Bone marrow (tissue), 2 donors: ENCODE measurements around the gene AKIRIN1.
"Not testable (repeated sequence)": the region's sequence is repeated elsewhere in the genome, so short reads cannot be mapped to it uniquely, and the experiment has no call there.

Source experiments
- DNase-seq, 2 donors: peaks; one replicate each; lab custom pipeline; 2025; lab: John Stamatoyannopoulos, UW

The AKIRIN1 gene

DNA sequence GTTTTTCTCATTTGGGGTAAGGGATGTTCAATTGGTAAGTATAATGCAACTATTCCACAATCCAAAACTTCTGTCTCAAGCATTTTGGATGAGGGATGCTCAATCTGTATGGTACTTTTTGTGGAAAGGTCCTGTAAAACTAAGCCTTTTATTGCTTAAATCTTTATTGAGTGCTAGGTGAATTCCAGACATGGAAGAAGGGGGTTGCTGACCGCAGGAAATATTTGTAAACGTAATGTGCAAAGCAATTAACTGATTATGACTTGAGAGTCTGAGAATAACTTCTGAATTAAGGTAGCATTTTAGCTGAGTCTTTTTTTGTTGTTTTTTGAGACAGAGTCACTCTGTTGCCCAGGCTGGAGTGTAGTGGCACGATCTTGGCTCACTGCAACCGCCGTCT lies 3.1 kb downstream of the AKIRIN1 start:
- DNase-seq, result no peak

DNA sequence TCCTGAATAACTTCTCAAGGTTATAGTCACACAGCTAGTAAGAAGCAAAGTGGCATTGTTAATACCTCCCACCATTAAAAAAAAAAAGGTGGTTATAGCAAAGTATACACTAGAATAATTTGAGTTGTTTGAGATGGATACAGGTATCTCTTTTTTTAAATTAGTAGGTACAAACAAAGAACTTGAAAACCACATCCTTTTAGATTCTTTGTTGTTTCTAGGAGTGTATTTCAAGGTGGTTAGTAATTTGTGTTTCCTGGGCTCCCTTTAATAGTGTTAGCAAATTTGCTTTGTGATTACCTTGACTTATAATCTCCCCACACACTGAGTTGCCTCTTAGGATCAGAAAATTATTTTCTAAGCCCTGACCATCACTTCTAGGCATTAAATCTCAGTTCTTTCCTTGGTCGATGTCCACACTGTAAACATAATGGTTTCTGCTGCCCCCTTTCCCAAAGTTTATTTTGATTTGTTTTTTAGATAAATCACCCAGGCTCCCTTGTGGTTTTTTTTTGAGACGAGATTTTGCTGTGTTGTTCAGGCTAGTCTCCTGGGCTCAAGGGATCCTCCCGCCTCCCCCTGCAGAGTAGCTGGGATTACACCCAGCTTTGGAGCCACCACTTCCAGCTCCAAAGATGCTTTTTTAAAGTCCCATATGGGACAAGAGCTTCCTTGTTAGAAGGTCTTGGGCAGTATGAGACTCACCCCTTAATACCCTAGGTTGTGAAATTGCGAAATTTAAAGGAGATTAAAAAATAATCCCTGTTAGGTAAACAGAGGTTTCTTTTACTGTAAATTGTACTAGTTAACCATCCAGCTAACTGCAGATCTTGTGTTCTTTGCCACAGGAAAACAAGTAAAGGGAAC lies 6.2 kb downstream of the AKIRIN1 start:
- no peak for DNase-seq

DNA sequence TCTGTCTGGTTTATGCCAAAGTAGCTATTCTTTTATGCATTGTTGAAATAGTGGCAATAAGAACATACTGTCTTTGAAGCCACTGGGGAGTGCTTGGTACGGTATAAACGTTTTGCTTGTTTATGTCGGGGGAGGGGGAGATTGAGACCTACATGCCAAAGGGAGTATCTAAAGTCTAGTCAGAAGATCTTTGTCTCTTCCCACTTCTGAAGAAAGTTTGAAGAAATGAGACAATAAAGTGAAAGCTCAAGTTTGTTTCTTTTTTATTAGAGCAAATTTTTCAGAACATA lies 6.8 kb downstream of the AKIRIN1 start:
- no peak for DNase-seq

DNA sequence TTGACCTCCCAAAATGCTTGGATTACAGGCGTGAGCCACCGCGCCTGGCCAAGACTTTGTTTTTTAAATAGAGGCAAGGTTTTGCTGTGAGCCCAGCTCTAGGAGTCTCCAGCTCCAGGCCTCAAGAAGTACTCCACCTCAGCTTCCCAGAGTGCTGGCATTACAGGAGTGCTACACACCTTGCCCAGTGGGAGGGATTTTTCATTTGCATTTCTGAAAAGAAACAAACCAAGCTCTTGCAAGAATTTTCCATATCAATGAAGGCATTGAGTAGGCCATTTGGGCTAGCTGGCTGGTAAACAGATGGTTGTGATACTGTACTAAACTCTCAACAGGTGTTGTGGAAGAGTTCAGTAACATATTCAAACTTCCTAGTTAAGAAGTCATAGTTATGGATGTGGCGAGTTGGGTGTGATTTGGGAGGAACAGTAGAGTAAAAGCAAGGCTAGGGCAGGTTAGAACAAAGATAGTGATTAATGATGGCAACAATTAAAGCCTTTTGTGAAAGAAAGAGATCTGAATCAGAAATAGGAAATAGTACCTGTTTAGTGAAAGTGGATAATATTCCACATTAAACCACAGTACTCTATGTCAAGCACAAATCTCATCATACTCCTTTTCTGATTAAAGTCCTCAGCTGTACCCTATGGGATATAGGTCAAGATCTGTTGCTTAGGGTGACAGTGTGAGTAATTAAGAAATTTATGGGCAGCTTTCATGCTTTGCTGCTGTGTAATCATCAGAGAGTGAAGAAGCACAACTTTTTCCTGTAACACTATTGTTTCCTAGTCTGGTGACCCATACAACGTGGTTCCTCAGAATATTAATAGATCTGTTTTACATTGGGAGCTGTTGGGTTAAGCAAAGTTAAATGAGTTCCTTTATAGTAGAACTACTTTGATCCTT lies 10.7 kb downstream of the AKIRIN1 start:
- DNase-seq, result no peak

DNA sequence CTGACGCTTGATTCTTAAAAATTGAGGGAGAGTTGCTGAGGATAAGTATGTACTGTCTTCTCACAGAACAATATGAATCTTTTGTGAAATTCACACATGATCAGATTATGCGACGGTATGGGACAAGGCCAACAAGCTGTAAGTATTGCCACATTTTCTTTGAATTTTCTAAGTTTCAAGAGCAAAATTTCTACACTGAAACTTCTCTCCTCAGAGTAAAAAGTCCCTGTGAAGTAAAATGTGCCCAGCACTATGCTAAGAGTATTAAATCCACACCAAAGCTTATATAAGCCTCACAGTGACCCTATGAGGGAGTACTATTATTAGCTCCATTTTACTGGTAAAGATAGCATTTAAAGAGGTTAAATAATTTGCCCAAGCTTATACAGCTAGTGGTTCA lies 12.2 kb downstream of the AKIRIN1 start:
- no peak for DNase-seq

DNA sequence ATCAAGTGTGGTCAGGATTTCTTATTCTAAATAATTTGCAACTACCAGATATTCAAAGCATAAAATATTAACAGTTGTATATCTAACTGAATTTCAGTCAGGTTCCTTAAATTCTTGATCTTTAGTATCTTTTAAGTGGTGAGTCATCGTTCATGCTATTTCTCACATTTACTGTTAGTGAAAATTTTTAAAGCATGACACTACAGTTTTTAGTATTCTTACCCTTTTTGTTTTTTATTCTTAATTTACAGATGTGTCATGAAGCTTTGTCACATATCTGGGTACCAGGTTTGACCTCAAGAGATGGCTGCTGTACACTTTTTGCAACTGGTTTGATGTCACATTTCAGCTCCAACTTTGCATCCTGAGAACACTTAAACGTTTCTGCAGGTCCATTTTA lies 12.7 kb downstream of the AKIRIN1 start:
- no peak for DNase-seq

DNA sequence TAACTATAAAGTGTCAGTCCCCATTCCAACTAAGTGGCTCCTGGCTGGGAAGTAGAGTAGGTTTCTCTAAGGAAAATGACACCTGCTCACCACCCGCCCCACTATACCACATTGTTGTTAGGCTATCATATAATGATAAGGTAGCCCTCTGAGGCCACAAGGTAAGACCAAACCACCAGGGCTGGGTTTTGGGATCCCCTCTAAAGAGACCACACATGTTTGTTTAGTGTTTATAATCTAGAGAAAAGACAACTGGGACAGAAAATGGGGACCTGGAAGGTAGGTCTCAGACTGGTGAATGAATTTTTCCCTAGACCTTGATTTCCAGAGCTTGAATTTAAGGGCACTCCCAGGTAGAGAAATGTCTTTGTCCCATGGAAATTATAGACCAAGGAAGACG lies 15.2 kb downstream of the AKIRIN1 start:
- DNase-seq, result no peak

DNA sequence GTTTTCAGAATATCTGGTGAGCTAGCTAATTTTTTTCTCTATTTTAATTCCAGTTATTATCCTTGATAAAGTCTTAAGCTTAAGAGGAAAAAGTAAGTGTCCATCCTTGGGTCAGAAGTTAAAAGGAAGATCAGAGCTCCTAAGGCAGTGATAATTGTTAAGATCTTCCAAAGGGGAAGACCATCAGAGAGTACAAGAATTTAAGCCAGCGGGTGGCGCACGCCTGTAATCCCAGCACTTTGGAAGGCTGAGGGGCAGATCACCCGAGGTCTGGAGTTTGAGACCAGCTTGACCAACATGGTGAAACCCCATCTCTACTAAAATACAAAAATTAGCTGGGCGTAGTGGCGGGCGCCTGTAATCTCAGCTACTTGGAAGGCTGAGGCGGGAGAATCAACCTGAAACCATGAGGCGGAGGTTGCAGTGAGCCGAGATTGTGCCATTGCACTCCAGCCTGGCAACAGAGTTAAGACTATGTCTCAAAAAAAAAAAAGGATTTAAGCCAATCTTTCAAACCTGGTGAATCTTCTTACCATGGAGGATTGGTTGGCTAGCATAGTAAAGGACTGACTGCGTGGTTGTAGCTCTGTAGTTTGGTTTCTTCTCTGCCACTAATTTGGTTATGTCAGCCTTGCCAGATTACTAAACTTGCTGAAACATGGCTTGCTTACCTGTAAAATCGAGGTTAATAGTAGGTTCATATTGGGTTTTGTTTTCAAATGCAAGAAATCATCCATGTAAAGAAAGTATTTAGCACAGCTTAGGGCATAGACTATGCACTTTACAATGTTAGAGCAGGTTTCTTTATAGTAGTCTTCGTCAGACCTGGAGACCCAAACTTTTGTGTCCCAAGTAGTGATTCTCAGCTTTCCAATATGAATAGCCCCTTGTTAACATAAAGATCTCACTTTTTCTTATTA lies 15.9 kb downstream of the AKIRIN1 start:
- no peak for DNase-seq

DNA sequence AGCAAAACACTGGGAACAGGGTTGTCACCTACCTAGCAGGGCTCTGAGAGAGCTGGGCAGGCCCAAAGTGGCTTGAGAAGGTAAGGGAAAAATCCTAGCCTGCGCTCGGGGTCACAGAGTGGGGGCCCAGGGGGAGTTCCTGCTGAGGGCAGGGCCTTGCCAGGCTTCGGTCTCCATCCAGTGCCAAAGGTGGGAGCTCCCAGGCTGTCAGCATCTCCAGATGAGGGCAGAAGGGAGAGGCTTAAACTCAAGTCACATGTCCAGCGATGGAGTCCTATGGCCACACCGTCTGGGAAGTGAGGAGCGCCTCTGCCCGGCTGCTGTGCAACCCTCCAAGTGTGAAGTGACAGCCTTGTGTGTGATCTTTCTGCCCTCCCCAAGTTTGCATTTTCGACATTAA lies 23.9 kb downstream of the AKIRIN1 start:
- DNase-seq, result not testable (repeated sequence)

DNA sequence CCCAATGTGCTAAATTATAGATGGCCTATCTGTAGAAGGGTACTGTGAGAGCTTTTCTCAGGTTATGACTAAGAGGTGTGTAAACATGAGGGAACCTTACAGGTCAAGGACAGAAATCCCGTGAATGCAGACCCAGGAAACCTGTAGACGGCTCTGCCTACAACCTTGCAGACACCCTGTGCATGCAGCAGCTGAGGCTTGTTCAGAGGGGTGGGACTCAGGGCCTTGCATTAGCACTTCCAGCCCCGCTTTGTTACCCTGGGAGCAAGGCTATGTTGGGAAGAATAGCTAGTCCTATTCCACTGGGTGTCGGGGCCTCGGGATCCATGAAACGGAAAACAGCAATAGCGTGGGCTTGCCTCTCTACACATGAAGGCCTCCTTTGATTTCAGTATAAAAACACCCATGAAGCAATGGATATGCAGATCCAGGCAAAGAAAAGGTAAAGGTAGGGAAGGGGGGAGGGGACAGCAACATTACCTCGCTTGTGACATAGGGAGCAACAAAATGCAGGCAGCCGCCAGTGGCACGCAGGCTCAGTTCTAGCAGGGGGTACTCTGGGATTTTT lies 25.6 kb downstream of the AKIRIN1 start:
- DNase-seq, result no peak

DNA sequence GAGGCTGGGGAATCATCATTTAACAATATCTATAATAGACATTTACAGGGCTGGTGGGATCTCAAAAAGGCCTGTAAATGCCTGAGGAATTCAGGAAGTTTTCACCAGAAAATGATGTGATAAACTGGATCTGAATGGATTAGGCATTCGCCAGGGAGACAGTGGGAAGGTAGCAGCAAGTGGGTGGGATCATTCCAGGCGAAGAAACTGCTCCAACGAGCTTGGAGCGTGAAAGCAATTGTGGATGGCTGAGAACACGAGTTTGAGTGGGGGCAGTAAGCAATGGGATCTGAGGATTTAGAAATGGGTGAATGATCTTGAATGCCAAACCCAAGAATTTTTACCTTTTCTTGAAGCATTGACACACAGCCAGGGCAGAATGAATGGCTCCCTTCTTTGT lies 26.2 kb downstream of the AKIRIN1 start:
- DNase-seq, result no peak

DNA sequence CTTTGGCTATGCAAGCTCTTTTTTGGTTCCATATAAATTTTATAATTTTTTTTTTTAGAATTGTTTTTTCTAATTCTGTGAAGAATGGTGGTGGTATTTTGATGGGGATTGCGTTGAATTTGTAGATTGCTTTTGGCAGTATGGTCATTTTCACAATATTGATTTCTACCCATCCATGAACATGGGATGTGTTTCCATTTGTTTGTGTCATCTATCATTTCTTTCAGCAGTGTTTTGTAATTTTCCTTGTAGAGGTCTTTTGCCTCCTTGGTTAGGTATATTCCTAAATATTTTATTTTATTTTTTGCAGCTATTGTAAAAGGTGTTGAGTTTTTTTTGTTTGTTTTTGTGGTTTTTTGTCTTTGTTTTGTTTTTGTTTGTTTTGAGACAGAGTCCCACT lies 29.4 kb downstream of the AKIRIN1 start:
- DNase-seq, result not testable (repeated sequence)

DNA sequence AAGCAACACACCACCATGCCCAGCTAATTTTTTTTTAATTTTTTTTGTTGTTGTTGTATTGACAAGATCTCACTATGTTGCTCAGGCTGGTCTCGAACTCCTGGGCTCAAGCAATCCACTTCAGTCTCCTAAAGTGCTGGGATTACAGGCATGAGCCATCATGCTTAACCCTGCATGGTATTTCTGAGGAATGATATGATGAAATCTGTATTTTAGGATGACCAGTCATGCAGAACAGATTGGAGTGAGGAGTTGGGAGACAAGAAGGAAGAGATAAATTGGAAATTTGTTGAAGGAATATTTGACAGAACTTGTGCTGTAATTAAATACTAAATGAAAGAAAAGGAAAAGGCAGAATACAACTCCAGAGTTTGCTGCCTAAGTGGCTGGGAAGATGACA lies 30.4 kb downstream of the AKIRIN1 start:
- DNase-seq, result no peak

DNA sequence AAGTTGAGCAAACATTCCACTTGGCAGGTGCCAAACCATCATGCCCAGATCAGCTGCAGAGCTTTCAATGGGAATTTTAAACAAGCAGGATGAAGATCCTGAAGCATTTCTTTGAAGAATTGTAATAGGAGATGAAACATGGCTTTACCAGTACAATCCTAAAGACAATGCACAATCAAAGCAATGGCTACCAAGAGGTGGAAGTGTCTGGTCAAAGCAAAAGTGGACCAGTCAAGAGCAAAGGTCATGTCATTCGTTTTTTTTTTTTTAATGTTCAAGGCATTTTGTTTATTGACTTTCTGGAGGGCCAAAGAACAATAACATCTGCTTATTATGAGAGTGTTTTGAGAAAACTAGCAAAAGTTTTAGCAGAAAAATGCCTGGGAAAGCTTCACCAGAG lies 32.1 kb downstream of the AKIRIN1 start:
- no peak for DNase-seq

DNA sequence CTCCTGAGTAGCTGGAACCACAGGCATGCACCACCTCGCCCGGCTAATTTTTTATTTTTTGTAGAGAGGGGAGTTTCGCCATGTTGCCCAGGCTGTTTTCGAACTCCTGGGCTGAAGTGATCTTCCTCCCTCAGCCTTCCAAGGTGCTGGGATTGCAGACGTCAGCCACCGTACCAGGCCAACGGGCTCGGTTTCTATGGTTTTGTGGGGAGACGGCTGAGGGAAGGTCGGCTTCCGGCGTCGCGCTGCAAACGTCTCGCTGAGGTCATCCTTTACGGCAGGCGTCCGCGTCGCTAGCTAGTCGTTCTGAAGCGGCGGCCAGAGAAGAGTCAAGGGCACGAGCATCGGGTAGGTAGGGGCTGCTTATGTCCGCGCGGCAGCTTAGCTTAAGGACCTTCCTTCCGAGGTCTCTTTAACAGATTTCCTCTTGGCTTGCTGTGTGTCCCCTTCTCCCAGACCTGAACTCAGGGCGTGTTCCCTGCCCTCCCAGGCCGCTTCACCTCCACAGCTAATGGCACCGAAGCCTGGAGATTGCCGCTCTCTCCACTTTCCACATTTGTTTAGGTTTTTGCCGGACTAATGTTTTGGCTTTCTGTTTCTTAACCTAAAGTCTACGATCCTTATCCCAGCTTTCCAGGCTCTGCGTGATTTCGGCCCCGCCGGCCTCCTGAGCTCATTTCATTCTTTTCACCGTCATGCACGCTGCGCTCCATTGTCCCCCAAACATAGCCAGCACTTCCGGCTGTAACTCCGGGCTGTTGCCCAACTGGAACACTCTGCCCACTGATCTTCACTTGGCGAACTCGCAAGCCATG lies 35.2 kb downstream of the AKIRIN1 start, which contains the start of gene NDUFS5:
NDUFS5 (plus strand) TSS at position 300 of the 815 bp plus-strand sequence. CDS start 2,375 bp downstream, outside the sequence.
- DNase-seq, result peak; percentile 56 to 65

DNA sequence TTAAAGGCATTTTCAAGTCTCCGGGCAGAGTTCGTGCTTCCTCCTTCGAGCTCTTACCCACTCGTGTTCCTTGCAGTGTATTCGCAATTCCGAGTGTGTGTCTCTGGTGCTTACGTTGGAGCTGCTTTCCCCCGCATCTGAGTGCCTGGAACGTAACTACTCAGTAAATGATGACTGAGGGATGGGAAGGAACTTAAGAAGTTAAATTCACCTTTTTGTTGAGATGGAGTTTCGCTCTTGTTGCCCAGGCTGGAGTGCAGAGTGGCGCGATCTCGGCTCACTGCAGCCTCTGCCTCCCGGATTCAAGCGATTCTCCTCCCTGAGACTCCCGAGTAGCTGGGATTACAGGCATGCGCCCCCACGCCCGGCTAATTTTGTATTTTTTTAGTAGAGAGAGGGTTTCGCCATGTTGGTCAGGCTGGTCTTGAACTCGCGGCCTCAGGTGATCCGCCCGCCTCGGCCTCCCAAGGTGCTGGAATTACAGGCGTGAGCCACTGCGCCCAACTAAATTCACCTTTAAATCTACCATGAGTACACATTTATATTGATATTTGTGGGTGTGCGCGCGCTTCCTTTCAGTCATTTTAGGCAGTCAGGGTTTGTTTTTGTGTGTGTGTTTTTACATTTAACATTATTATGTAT lies 35.9 kb downstream of the AKIRIN1 start:
- DNase-seq, result no peak

DNA sequence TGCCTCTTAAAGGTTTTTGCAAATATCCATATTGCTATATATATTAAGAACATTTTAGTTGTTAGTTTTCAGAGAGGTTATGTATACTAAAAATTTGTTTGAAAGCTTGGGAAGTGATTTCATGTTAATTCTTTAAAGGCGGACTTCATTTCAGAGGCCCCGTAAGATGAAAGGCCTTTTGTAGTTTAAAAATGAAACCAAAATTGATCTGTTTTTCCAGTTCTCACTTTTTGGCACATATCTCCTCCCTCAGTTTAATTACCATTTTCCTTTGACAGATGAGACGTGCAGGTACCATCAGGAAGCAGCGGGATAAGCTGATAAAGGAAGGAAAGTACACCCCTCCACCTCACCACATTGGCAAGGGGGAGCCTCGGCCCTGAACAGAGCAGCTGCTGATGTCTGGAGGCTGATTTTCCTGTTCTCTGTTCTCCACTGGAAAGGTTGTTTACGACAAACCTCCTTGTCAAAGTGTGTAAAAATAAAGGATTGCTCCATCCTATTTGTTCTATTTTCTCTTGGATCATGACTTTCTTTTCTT lies 43.1 kb downstream of the AKIRIN1 start:
- no peak for DNase-seq

DNA sequence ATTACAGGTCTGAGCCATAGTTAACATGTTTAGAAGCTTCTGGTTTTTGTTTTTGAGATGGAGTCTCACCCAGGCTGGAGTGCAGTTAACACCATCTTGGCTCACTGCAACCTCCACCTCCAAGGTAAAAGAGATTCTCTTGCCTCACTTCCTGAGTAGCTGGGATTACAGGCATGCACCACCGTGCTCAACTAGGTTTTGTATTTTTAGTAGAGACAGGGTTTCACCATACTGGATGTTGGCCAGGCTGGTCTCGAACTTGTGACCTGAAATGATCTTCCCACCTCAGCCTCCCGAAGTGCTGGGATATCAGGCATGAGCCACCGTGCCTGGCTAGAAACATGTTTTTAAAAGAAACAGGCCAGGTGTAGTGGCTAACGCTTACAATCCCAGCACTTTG lies 45.6 kb downstream of the AKIRIN1 start:
- DNase-seq, result no peak

DNA sequence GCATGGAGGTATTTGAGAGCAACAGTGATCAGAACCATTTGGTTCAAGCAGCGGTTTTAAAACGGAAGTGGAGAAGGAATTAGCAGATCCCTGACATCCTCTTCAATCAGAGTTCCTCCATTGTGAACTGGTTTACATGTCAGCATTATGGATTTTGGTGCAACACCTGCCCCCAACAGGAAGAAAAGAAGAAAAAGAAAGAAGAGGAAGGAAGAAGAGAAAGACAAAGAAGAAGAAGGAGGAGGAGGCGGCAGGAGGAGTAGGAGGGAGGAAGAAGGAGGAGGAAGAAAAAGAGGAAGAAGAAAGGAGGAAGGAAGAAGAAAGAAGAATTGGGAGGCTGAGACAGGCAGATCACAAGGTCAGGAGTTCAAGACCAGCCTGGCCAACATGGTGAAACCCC lies 52.4 kb downstream of the AKIRIN1 start:
- no peak for DNase-seq

DNA sequence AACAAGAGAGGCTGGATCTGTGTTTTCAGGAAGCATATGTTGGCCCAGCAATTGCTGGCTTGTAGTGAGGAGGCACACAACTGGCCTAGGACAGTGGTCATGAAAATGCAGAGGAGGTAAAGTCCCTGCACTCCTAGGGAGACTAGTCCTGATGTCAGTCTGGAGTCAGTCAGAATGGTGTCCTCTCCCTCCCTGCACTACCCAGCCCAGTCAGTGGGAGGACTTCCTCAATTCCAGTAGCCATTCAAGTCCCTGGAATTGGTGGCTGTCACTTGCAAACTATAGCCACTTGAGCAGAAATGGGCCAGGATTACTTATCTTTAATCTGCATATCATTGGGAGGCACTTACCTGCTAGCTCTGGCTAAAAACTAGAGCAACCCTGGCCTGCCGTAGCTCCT lies 53.7 kb downstream of the AKIRIN1 start:
- DNase-seq, result no peak
